HepG2 (cell line): ENCODE data around the gene ATG4D. TPM values are rescaled to one million over a fixed set of nuclear protein-coding genes. Genes with fewer than 3 reads are reported as not detected.
A peak's percentile ranks its signal among the peaks of the same experiment; 100 is the strongest.

Experiments used
- ATF7 ChIP-seq, 2 experiments: fragments of 450-650 bp in 1 of 2; sonication (generic) in 1 of 2; formaldehyde crosslinking in 1 of 2; IDR thresholded peaks; 2 replicates each; pipeline versions ENCODE4 v1.4.0 to v1.6.1; 2016 to 2020; ENCODE audit warnings: antibody characterized with exemption in 1 of 2, mild to moderate bottlenecking in 1 of 2, missing genetic modification reagents in 1 of 2
- HNF1A ChIP-seq, 2 experiments: sonication (generic) in 1 of 2; formaldehyde crosslinking in 1 of 2; IDR thresholded peaks; 2 replicates each; pipeline versions ENCODE4 v1.4.0 to v1.6.1; 2016 to 2020; ENCODE audit warnings: borderline replicate concordance in 1 of 2, low read depth in 1 of 2, mild to moderate bottlenecking in 1 of 2, missing genetic modification reagents in 1 of 2
- IKZF4 ChIP-seq: sonication (generic); formaldehyde crosslinking; IDR thresholded peaks from 2 replicates; pipeline ENCODE4 v1.5.1; 2020; ENCODE audit warnings: borderline replicate concordance, mild to moderate bottlenecking, low read depth, missing genetic modification reagents; ENCODE audit errors: not compliant biosample characterization
- ISX ChIP-seq: sonication (generic); formaldehyde crosslinking; conservative IDR thresholded peaks from 2 replicates; pipeline ENCODE4 v1.5.0; 2020; ENCODE audit warnings: missing genetic modification reagents
- KLF16 ChIP-seq, 2 experiments: sonication (generic) in 1 of 2; formaldehyde crosslinking in 1 of 2; IDR thresholded peaks; 2 replicates each; pipeline versions ENCODE4 v1.6.1 to v1.8.0; 2016 to 2023; ENCODE audit warnings: missing genetic modification reagents in 2 of 2, missing compliant biosample characterization in 1 of 2
- ZNF777 ChIP-seq: sonication (generic); formaldehyde crosslinking; IDR thresholded peaks from 2 replicates; pipeline ENCODE4 v1.4.0; 2020; ENCODE audit warnings: missing genetic modification reagents
- ZNF883 ChIP-seq: sonication (generic); formaldehyde crosslinking; IDR thresholded peaks from 2 replicates; pipeline ENCODE4 v1.5.1; 2020; ENCODE audit warnings: mild to moderate bottlenecking, missing genetic modification reagents; ENCODE audit errors: not compliant biosample characterization
- polyA plus RNA-seq, 8 experiments: library from polyadenylated mRNA; depleted of rRNA in 3 of 8; stranded (reverse) in 7 of 8; unstranded in 1 of 8; fragments of >200 nt; fragmentation: Illumina TruSeq in 4 of 8; extraction: Trizol in 4 of 8; gene quantifications; 2 replicates each; pipeline versions ENCODE4 v1.2.1 to v1.2.3, GENCODE V29; 2011 to 2016; ENCODE audit warnings: low read depth in 4 of 8, missing spikeins in 1 of 8, mixed read lengths in 1 of 8; ENCODE audit not compliant: insufficient read depth in 1 of 8
- total RNA-seq, 5 experiments: library from RNA; depleted of rRNA; stranded (reverse); fragments of >200 nt; fragmentation: Illumina TruSeq; extraction: Trizol; gene quantifications; 2 replicates each; pipeline ENCODE4 v1.2.3, GENCODE V29; 2016; ENCODE audit warnings: low read depth in 1 of 5

ATG4D gene
- total and polyA plus RNA-seq, 2 of the 13 experiments (the other 11 are each of a cell fraction or from before 2014, with no cell fraction given) = 17.8 to 19.0 TPM

GRCh38 chr19:10514211-10515145, 29.2 kb upstream of the ATG4D start (continued):
- TF ChIP-seq HNF1A (IDR thresholded peaks at IDR 0.05; ENCODE audit: low read depth) (no peak), HNF1A (CRISPR knock-in tag; IDR thresholded peaks at IDR 0.05; ENCODE audit: borderline replicate concordance) (no peak), IKZF4 (peak; percentile 41), ATF7 (IDR thresholded peaks at IDR 0.05) (no peak), ATF7 (CRISPR knock-in tag; IDR thresholded peaks at IDR 0.05) (no peak), ZNF883 (CRISPR knock-in tag) (peak; percentile 50), ISX (CRISPR knock-in tag) (no peak), ZNF777 (CRISPR knock-in tag) (peak; percentile 63), KLF16 (CRISPR knock-in tag; IDR thresholded peaks at IDR 0.05) (no peak)
- TF ChIP-seq, all 625 proteins: peak for 9
